ENCODE measurements around the gene UVSSA.
"Not testable (repeated sequence)": the region's sequence is repeated elsewhere in the genome, so short reads cannot be mapped to it uniquely, and the experiment has no call there.

UVSSA gene

GRCh38 chr4:1317177-1318045 is 29.6 kb upstream of the UVSSA start:
- no peak for DNase-seq (ENCODE audit: low read depth)

- DNase-seq (ENCODE audit: low read depth): no peak
These were observed 29.0 kb upstream of the UVSSA start for GRCh38 chr4:1318046-1318375.

GRCh38 chr4:1318488-1319213 is 28.4 kb upstream of the UVSSA start:
- DNase-seq (ENCODE audit: low read depth): no peak

- no peak for DNase-seq (ENCODE audit: low read depth)
These were observed 25.5 kb upstream of the UVSSA start for GRCh38 chr4:1321486-1321885.

GRCh38 chr4:1321946-1322650 is 24.9 kb upstream of the UVSSA start:
- no peak for DNase-seq (ENCODE audit: low read depth)

GRCh38 chr4:1323280-1323634 is 23.8 kb upstream of the UVSSA start:
- DNase-seq (ENCODE audit: low read depth): no peak

GRCh38 chr4:1323635-1324442 is 23.2 kb upstream of the UVSSA start:
- no peak for DNase-seq (ENCODE audit: low read depth)

- not testable (repeated sequence) for DNase-seq (ENCODE audit: low read depth)
These were observed 22.4 kb upstream of the UVSSA start for GRCh38 chr4:1324443-1325175.

- no peak for DNase-seq (ENCODE audit: low read depth)
These were observed 21.9 kb upstream of the UVSSA start for GRCh38 chr4:1325176-1325480.

GRCh38 chr4:1325681-1326635 is 21.1 kb upstream of the UVSSA start:
- no peak for DNase-seq (ENCODE audit: low read depth)

GRCh38 chr4:1326751-1327525 is 20.1 kb upstream of the UVSSA start:
- DNase-seq (ENCODE audit: low read depth): no peak

- DNase-seq (ENCODE audit: low read depth): no peak
These were observed 19.3 kb upstream of the UVSSA start for GRCh38 chr4:1327526-1328266.

GRCh38 chr4:1328267-1329155 is 18.5 kb upstream of the UVSSA start:
- no peak for DNase-seq (ENCODE audit: low read depth)

- DNase-seq (ENCODE audit: low read depth): no peak
These were observed 17.3 kb upstream of the UVSSA start for GRCh38 chr4:1329408-1330371.

GRCh38 chr4:1330761-1331590 is 16.0 kb upstream of the UVSSA start:
- DNase-seq (ENCODE audit: low read depth): peak; percentile 32
